ENCODE results near the gene ROR2.

Gene ROR2

DNA sequence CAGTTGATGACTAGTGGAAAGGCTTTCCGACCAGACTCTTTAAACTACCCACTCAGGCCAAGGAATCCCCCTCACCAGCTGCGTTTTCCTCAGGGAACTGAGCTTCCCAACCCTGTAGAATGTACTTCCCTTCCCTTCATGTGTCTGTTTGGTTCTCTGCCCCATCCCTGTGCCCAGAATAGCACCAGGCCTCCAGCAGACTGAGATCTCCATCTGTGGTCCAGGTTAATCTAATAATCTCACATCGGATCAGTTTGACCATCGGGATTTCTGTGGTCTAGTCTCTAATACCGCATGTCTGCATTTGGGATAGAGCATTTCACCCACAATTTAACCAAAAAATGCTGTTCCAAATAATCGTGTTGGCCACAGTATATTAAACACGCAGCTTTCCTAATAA is 237.2 kb downstream of the ROR2 start:
- DNase-seq, result no peak

GRCh38 chr9:91711755-91712601 is 238.1 kb downstream of the ROR2 start:
- DNase-seq, result peak; percentile 59

- DNase-seq, result no peak
Observed at GRCh38 chr9:91710158-91710557, 239.9 kb downstream of the ROR2 start.

DNA sequence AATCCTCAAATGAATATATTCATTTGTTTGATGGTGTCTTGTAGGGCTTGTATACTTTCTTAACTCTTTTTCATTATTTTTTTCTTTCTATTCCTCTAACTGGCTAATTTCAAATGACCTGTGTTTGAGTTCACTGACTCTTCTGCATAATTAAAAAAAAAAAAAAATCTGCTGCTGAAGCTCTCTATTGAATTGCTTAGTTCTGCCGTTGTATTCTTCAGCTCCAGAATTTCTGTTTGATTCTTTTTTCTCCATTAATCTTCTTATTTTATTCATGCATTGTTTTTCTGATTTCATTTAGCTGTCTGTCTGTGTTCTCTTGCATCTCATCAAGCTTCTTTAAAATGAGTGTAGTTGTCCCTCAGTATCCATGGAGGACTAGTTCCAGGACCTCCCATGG is 244.6 kb downstream of the ROR2 start:
- DNase-seq, result no peak

GRCh38 chr9:91700475-91700874 is 249.6 kb downstream of the ROR2 start:
- no peak for DNase-seq

DNA sequence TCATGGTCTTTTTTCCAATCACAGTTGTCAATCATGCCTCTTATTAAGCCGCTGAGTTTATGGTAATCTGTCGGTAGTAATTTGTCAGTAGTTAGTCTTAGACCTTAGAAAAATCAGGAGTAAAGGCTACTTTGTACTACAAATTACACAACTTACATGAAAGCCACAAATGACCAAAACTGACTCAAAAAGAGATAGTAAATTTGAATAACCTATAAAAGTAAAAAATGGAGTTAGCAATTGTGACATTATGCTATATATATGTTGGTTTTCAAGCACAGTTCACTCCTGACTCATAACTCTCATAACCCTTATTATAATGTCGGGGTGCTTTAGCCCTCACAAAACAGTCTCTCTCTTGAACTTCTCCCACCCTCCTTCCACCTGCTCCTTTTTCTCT is 251.8 kb downstream of the ROR2 start:
- DNase-seq, result no peak

DNA sequence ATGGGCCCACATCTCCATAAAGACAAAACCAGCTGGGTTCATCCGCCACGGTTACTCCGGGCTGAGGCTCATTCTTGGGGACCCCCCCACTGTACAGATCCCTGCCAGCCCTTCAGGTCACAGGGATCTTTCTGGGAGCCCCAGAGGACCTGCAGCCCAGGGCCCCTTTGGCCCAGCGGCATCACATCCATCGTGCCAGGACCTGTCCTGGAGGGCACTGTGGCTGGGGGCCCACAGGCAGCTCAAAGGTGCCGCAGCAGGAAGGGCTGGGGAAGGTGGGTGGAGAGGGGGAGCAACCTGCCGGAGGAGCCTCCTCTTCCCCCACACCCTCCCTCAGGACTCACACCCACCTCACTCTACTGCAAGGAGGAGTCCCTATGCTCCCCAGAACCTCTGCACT is 252.8 kb downstream of the ROR2 start:
- no peak for DNase-seq

DNA sequence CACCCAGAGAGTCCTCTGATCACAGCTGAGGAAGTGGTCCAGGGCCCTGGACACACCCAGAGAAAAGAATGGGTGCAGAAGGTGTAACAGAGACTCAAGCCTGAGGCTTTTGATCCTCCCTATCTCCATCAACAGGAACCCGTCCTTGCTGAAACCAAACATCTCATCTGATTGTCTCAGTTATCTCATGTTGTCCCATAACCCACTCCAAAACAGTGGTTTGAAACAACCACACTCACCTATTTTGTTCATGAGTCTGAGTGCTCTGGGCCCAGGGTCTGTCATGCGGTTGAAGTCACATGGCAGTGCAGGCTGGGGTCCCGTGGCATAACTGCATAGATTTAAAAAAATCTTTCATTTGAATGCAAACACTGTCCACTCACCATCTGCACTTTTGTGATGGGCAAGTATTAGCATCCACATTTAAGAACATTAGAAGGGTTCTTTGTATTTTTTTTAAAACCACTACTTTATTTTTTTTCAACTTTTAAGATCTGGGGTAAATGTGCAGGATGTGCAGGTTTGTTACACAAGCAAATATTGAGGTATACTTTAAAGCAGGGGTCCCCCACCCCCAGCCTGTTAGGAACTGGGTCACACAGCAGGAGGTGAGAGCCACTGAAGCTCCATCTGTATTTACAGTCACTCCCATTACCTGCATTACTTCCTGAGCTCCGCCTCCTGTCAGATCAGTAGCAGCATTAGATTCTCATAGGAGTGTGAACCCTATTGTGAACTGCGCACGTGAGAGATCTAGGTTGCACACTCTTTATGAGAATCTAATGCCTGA is 255.8 kb downstream of the ROR2 start:
- DNase-seq, result no peak

DNA sequence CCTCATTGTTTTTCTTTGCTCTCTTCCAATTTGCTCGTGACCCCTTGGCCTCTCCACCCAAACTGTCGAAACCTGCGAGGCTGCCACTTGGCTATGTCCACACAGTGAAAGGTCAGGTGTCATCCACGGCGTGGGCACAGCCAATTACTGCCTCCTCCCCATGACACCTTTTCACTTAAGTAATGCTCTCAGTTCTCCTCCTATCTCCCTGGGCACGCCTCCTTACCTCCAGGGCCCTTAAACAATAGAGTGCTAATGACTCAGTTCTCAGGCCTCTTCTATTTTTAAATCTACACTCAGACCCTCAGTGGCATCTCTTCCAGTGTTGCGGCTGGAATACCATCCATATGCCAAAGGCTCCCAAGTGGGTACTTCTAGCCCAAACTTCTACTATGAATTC is 256.8 kb downstream of the ROR2 start:
- DNase-seq, result no peak

DNA sequence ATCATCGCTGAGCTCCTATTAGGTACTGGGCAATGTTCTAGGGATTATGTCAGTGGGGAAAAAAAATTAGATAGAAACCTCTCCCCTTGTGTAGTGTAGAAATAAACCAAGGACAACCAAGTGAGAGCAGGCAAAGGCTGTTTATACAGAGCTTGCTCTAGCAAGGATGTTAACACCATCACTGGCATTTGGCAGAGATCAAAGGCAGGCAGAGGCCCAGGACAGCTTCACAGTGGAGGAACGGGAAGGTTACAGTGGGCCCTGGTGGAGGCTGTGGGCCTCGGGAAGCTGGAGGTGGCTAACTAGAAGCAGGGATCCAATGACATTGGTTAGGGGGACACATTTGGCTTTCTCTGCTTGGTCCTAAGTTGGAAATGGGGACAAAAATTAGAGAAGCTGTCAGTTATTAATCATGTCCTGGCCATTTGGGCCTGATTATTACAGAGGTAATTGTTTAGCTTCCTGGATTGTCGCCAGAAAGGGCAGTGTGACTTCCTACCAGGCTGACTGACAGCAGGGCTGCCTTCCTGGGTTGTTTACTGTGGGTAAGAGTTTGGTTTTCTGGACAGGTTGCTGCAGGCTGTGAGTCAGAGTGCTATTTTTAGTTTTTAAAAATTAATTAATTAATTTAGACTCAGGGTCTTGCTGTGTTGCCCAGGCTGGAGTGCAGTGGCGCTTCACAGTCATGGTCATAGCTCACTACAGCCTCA is 259.3 kb downstream of the ROR2 start:
- DNase-seq, result peak; percentile 27

DNA sequence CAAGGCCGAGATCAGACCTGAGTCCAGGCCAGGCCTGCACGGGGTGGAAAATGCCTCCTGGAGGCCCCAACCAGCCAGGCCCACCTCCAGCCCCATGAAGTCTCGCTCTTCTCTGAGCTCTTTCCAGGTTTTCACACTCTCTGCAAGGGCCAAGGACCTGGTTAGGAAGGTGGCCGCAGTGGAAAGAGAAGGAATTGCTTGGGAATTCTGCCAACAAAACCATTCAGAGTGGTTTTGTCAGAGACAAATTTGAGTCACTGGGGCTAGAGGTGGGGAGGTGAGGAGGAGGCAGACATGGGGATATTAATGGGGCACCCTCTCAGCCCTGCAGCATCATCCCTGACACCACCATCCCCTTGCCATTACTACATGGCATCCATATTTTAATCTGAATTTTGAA is 261.0 kb downstream of the ROR2 start:
- no peak for DNase-seq

- no peak for DNase-seq
Observed at GRCh38 chr9:91683269-91683668, 266.8 kb downstream of the ROR2 start.

- peak; percentile 49 for DNase-seq
Observed at GRCh38 chr9:91682806-91683205, 267.2 kb downstream of the ROR2 start.

GRCh38 chr9:91681461-91682305 is 268.3 kb downstream of the ROR2 start:
- DNase-seq, result peak; percentile 69

GRCh38 chr9:91680998-91681397 is 269.0 kb downstream of the ROR2 start:
- DNase-seq, result no peak

- DNase-seq, result no peak
Observed at GRCh38 chr9:91680106-91680505, 269.9 kb downstream of the ROR2 start.

GRCh38 chr9:91678807-91679580 is 271.0 kb downstream of the ROR2 start:
- DNase-seq, result no peak

GRCh38 chr9:91677822-91678436 is 272.1 kb downstream of the ROR2 start:
- DNase-seq, result no peak

- DNase-seq, result peak; percentile 47
Observed at GRCh38 chr9:91677331-91677730, 272.7 kb downstream of the ROR2 start.

DNA sequence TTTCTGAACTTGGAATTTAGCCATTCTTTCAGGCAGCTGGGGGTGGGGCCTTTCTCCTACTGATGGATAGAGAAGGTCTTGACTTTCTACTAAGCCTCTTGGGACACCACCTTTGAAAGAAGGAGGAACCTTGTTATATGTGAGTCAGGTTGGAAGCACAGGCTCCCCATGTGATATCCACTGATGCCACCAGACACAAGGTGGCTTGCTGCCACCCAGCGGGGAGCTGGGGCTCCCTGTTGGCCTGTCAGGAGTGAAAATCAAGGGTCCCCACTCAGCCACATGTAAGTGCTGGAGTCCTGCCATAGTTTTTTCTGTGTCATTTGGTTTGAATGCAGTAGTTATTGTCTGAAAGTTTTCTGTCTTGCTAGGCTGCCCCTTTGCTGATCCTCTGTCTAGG is 274.0 kb downstream of the ROR2 start:
- peak; percentile 25 for DNase-seq

DNA sequence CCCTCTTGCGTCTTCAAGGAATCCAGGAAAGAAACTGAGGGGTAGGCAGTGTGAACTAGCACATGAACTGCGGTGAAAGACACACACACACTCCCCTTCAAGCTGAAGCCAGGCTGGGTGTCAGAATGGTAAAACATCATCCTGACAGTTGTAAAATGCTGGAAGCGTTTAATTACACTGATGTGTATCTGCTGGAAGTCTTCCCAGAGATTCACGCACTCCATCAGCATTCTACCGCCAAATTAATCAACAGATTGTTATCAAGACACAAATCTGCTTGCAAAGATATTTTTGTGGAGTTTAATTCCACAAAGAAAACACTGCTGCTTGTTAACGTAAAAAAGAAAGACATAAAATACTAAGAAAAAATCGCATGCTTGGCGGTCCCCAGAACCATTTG is 285.4 kb downstream of the ROR2 start:
- no peak for DNase-seq
